Measurements from ENCODE around the gene STEAP3.

The STEAP3 gene

DNA sequence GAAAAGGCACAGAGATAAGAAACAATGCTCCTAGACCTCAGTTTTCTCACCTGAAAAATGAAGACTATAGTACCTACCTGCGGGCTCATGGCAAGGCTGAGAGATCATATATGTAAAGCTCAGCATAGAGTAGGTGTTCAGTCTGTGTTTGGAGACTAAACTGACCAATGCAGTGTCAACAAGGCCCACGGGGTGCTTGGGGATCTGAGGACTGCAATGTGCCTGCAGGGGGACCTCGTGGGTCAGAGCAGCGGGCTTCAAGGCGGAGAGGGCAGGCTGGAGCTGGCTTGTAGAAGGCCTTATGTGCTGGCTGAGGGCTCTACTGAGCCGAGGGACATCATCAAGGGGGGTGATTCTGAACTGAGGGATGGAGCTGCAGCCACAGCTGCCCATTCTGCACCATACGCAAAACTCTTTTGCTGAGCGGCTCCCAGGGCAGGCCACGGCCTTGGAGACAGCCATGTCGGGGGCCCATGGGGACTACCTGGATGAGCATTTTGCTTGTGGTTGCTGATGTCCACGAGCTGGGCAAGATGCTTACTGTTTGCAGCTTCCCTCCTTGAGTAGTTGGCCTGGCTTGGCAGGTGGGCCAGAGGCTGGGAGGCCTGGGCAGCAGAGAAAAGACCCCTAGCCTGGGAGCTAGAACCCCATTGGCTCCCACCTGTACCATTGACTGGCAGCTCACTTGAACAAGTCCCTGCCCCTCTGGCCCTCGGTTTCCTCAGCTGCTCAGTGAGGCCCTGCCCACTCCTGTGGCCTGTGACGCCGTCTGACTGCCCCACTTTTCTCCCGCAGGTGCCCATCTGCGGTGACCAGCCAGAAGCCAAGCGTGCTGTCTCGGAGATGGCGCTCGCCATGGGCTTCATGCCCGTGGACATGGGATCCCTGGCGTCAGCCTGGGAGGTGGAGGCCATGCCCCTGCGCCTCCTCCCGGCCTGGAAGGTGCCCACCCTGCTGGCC, 23.5 kb downstream of the STEAP3 start:
- no peak for DNase-seq (ENCODE audit: low read depth in 2 of 2)

- DNase-seq (ENCODE audit: low read depth in 2 of 2) = no peak
Observed at GRCh38 chr2:119247844-119248271, 24.2 kb downstream of the STEAP3 start.

DNA sequence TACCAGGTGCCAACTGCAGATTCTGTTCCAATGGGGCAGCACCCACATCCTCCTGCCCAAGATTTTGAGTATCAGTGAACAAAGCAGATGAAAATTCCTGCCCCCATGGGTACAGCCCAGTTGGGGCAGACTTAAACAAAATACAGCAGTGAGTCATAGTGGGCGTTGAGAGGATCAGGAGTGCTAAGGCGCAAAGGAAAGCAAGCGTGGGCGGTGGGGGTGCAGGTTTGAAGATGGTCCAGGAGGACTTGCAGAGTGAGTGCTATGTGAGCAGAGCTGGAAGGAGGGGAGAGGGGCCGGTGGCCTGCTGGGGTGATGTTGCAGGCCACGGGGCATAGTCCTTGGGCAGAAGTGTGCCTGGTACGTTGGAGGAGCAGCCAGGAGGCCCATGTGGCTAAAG, 24.7 kb downstream of the STEAP3 start:
- DNase-seq (ENCODE audit: low read depth in 2 of 2) = no peak

- no peak for DNase-seq (ENCODE audit: low read depth in 2 of 2)
Observed at GRCh38 chr2:119248751-119249150, 25.1 kb downstream of the STEAP3 start.

- no peak for DNase-seq (ENCODE audit: low read depth in 2 of 2)
Observed at GRCh38 chr2:119249311-119249710, 25.7 kb downstream of the STEAP3 start.

GRCh38 chr2:119249855-119250717, 26.5 kb downstream of the STEAP3 start:
- DNase-seq (ENCODE audit: low read depth in 2 of 2) = no peak

- no peak for DNase-seq (ENCODE audit: low read depth in 2 of 2)
Observed at GRCh38 chr2:119250718-119251290, 27.2 kb downstream of the STEAP3 start.

DNA sequence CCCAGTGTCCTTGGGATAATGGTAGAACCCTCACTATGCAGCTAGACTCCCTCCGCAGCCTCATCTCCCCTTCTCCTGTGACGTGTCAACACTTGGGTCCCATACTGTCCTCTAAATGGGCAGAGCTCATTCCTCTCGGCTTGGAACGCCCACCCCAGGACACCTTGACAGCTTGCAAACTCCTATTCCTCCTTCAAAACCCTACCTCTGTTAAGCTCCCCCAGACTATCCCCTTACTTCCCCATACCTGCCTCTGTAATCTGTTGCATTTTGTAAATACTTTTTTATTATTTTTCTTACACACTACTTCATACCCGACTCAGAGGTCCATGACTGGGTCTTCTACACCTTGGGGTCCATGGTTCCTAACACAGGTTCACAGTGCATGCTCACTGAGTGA, 28.0 kb downstream of the STEAP3 start:
- no peak for DNase-seq (ENCODE audit: low read depth in 2 of 2)

DNA sequence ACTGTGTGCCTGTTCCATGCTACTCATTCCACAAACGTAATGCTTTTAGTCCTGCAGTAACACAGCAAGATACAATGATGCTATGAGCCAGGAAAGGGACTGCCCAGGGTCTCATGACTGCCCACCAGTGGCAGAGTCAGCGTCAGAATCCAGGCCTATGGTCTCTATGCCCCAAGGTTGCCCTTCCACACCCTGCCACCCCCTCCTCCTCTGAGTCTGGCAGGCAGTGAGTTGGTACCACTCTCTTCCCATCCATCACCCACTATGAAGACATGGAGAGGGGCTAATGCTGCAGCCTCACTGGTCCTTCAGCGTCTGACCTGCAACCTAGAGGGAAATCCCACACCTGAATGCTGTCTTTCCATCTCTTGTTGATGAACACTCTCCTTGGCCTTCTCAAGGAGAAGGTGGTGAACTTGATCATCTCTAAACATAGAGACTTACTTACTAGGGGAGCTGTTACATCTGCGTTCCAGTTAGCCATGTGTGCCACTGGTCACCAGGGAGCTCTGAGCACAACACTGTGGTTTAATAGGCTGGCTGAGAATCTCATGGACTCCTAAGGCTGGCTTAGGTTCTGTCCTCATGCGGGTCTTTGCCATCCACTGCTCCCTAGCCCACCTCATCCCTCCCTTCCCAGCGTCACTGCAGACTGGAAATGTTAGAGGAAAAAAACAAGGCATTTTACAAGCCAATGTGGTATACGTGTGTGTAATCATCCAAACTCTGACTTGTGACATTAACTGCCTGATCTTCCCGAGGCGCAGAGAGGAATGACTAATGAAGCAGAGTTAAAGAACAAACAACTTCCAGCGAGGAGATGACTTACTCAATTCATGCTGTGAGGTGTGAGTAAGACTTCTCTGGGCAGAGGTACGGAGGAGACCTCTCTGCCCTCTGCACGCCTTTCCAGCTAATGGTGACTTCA, 28.8 kb downstream of the STEAP3 start:
- no peak for DNase-seq (ENCODE audit: low read depth in 2 of 2)

DNA sequence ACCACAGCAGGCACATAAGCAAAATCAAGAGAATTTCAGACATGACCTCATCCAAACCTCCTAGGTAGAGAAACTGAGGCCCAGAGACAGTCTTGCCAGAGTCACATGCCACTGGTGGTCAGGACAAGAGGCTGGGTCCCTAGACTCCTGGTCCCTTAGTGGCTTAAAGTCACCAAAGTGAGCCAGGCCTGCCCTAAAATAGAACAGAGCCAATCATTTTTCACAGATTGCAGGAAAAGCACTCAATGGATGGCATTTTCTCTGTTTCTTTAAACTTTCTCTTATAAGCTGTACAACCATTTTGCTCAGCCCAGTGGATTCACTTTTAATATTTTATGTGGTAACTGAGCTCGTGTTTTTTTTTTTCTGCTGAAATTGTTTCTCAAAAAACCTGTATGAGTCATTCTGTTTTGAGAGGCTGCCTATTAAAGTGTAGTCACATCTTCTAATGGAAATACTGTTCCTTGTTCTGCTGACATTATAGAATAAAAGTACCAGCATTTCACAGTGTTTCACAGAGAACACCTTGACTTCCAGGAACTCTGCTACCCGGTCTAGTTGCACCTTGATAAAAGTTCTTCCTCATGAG, 29.6 kb downstream of the STEAP3 start:
- DNase-seq (ENCODE audit: low read depth in 2 of 2) = no peak

- no peak for DNase-seq (ENCODE audit: low read depth in 2 of 2)
Observed at GRCh38 chr2:119253760-119254600, 30.3 kb downstream of the STEAP3 start.

GRCh38 chr2:119254601-119255080, 31.0 kb downstream of the STEAP3 start:
- DNase-seq (ENCODE audit: low read depth in 2 of 2) = no peak

GRCh38 chr2:119255760-119256581, 32.3 kb downstream of the STEAP3 start:
- DNase-seq (ENCODE audit: low read depth in 2 of 2) = no peak

GRCh38 chr2:119256582-119256921, 32.9 kb downstream of the STEAP3 start:
- DNase-seq (ENCODE audit: low read depth in 2 of 2) = no peak

DNA sequence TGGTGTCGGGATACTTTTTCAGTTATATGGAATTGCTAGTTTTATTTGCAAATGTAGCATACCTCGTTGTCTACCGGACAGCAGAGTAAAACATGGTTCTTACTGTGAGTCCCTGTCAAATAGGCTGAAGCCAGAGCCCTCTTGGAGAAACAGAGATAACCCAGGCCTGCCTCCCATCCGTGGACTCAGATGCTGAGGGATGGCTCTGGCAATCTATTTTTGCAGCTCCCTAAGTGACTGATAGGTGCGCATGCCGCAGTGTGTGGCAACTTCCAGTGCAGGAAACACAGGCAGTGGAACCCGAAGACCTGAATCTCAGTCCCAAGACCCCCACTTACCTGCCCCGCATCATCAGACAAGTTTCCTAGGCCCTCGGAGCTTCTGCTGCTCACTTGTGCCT, 33.6 kb downstream of the STEAP3 start:
- no peak for DNase-seq (ENCODE audit: low read depth in 2 of 2)

- no peak for DNase-seq (ENCODE audit: low read depth in 2 of 2)
Observed at GRCh38 chr2:119259296-119259860, 35.7 kb downstream of the STEAP3 start.

DNA sequence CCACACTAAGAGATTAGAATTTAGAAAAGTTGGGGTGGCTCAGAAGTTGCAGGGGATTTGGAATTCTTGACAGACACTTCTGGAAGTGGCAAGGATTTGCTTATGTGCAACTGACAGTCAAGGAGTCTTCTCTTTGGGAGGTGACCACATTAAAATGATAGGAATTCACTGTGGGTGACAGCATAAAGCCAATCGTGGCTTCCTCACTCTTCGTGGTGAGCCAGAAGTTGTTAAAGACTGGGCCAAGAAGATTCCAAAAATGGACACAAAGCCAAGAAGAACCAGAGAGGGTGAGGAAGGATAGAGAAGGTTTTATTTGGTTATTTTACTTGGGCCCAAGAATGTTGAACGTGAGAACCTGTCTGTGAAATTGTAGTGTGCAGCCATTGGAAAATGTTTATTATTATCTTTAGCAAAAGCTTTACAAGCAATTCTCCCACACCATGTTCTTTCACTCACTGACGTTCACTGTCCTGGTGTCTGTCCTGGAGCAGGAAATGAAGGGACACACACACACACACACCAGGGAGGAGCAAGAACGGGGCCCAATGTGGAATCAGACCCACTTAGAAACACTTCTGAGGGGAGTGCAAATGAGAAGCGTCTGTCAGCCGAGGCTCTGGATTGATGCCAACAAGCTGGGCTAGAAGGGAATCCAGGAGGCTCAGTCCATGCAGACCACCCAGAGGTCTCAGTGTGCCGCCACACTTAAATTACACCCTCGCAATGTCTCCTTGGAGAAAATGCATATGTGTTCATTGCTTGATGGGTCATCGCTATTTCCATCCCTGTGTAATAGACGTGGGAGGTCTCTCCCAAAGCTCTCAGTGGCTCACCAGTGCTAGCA, 37.2 kb downstream of the STEAP3 start:
- no peak for DNase-seq (ENCODE audit: low read depth in 2 of 2)
